CD14-positive monocyte (primary cell): ENCODE results near the gene EPB41L2. TPM values are rescaled to one million over a fixed set of nuclear protein-coding genes. Genes with fewer than 3 reads are reported as not detected.

Experiments used
- DNase-seq, 3 donors: peaks; one replicate each; pipeline ENCODE4 v3.0.0-alpha.2; 2011 to 2022
- H2AFZ ChIP-seq: 2 replicates; pipeline ENCODE4 v1.6.0; 2012; ENCODE audit warnings: mild to moderate bottlenecking, low read depth, low read length, inconsistent platforms; ENCODE audit not compliant: insufficient read depth, poor library complexity, severe bottlenecking
- H3K27ac ChIP-seq, 2 donors: 1 replicate in 1 of 2; 2 replicates in 1 of 2; pipeline ENCODE4 v1.5.1; 2012 to 2013; ENCODE audit warnings: low read length in 2 of 2, control low read depth in 1 of 2, inconsistent platforms in 1 of 2, low read depth in 1 of 2, mild to moderate bottlenecking in 1 of 2
- H3K27me3 ChIP-seq, 2 donors: one replicate each; pipeline versions ENCODE4 v1.6.0 to v1.6.1; 2011 to 2013; ENCODE audit warnings: low read length in 2 of 2; ENCODE audit not compliant: control insufficient read depth in 2 of 2, insufficient read depth in 2 of 2
- H3K36me3 ChIP-seq, 2 donors: replicated peaks in 1 of 2; 1 replicate in 1 of 2; 2 replicates in 1 of 2; pipeline versions ENCODE4 v1.5.1 to v1.6.1; 2012 to 2013; ENCODE audit warnings: low read length in 2 of 2, control low read depth in 1 of 2, inconsistent platforms in 1 of 2, mild to moderate bottlenecking in 1 of 2; ENCODE audit not compliant: insufficient read depth in 2 of 2, control insufficient read depth in 1 of 2
- H3K4me1 ChIP-seq, 2 donors: 1 replicate in 1 of 2; 2 replicates in 1 of 2; pipeline versions ENCODE4 v1.5.1 to v1.6.1; 2012 to 2013; ENCODE audit warnings: low read length in 2 of 2, control low read depth in 1 of 2, inconsistent platforms in 1 of 2, mild to moderate bottlenecking in 1 of 2, moderate library complexity in 1 of 2; ENCODE audit not compliant: insufficient read depth in 2 of 2, control insufficient read depth in 1 of 2
- H3K4me2 ChIP-seq: replicated peaks from 2 replicates; pipeline ENCODE3; 2012; ENCODE audit warnings: low read length, moderate library complexity, mild to moderate bottlenecking; ENCODE audit not compliant: poor library complexity, severe bottlenecking; ENCODE audit errors: extremely low read depth
- H3K4me3 ChIP-seq, 3 experiments: fragments of 200-600 bp in 1 of 3; sonication (generic) in 1 of 3; replicated peaks in 1 of 3; 1 replicate in 2 of 3; 2 replicates in 1 of 3; pipeline ENCODE4 v1.5.1; 2011 to 2013; ENCODE audit warnings: low read length in 3 of 3, mild to moderate bottlenecking in 3 of 3, control low read depth in 2 of 3, low read depth in 2 of 3, inconsistent platforms in 1 of 3, moderate library complexity in 1 of 3
- H3K79me2 ChIP-seq: 2 replicates; pipeline ENCODE4 v1.6.0; 2012; ENCODE audit warnings: mild to moderate bottlenecking, control low read depth, inconsistent platforms, low read length, moderate library complexity; ENCODE audit not compliant: insufficient read depth
- H3K9ac ChIP-seq: 2 replicates; pipeline ENCODE4 v1.6.0; 2017; ENCODE audit warnings: low read length, mild to moderate bottlenecking; ENCODE audit not compliant: insufficient read depth, poor library complexity, severe bottlenecking
- H3K9me3 ChIP-seq, 2 donors: replicated peaks in 1 of 2; 1 replicate in 1 of 2; 2 replicates in 1 of 2; pipeline versions ENCODE4 v1.5.1 to v1.6.1; 2012 to 2013; ENCODE audit warnings: low read length in 2 of 2, control low read depth in 1 of 2; ENCODE audit not compliant: control insufficient read depth in 1 of 2, insufficient read depth in 1 of 2
- H4K20me1 ChIP-seq: 2 replicates; pipeline ENCODE4 v1.6.0; 2012; ENCODE audit warnings: mild to moderate bottlenecking, low read length, control low read depth, moderate library complexity; ENCODE audit not compliant: insufficient read depth
- H3K27ac Mint-ChIP-seq, 7 donors: one replicate each; pipeline ENCODE4 v1.8.0; 2020; ENCODE audit warnings: mild to moderate bottlenecking in 7 of 7, mixed read lengths in 7 of 7, moderate library complexity in 6 of 7, inconsistent platforms in 2 of 7
- H3K27me3 Mint-ChIP-seq, 3 donors: one replicate each; pipeline ENCODE4 v1.8.0; 2021 to 2022; ENCODE audit warnings: low read depth in 3 of 3, mild to moderate bottlenecking in 3 of 3, mixed read lengths in 3 of 3, moderate library complexity in 3 of 3, inconsistent platforms in 1 of 3
- H3K36me3 Mint-ChIP-seq, 2 donors: one replicate each; pipeline ENCODE4 v1.8.0; 2020; ENCODE audit warnings: mixed read lengths in 2 of 2, inconsistent platforms in 1 of 2, mild to moderate bottlenecking in 1 of 2
- H3K4me1 Mint-ChIP-seq: one replicate; pipeline ENCODE4 v1.8.0; 2020; ENCODE audit warnings: mild to moderate bottlenecking, mixed read lengths
- H3K4me3 Mint-ChIP-seq, 2 donors: one replicate each; pipeline ENCODE4 v1.8.0; 2020; ENCODE audit warnings: mild to moderate bottlenecking in 2 of 2, mixed read lengths in 2 of 2, moderate library complexity in 1 of 2
- H3K9me3 Mint-ChIP-seq, 7 donors: one replicate each; pipeline ENCODE4 v1.8.0; 2020 to 2022; ENCODE audit warnings: mixed read lengths in 7 of 7, mild to moderate bottlenecking in 6 of 7, moderate library complexity in 6 of 7, inconsistent platforms in 2 of 7
- WGBS: methylation state at CpG from one replicate; pipeline ENCODE4 v1.1.5; 2013; ENCODE audit warnings: missing lambda C conversion rate; ENCODE audit not compliant: insufficient coverage; 5-methylcytosine and 5-hydroxymethylcytosine counted together
- intact Hi-C, 2 donors: fragments of 100-400 bp; cut with micrococcal nuclease; formaldehyde crosslinking; loops; one replicate each; pipeline versions ENCODE4 v1.15.0 to v1.15.1; 2023
- polyA plus RNA-seq, 3 donors: library from polyadenylated mRNA; depleted of rRNA in 1 of 3; unstranded in 2 of 3; stranded (reverse) in 1 of 3; fragments of 300-500 nt in 2 of 3; fragments of >200 nt in 1 of 3; fragmentation: Illumina TruSeq in 2 of 3; gene quantifications; 1 replicate in 2 of 3; 2 replicates in 1 of 3; pipeline ENCODE4 v1.2.3, GENCODE V29; 2012 to 2021
- TF ChIP-seq, protein P1 (sequence below): fragments of 200-600 bp; IDR thresholded peaks from one replicate; pipeline ENCODE4 v1.8.0; 2022; ENCODE audit warnings: antibody characterized with exemption, mild to moderate bottlenecking

The EPB41L2 gene
- polyA plus RNA-seq, 3 donors: 3.4 to 7.2 (median 4.6) TPM

DNA sequence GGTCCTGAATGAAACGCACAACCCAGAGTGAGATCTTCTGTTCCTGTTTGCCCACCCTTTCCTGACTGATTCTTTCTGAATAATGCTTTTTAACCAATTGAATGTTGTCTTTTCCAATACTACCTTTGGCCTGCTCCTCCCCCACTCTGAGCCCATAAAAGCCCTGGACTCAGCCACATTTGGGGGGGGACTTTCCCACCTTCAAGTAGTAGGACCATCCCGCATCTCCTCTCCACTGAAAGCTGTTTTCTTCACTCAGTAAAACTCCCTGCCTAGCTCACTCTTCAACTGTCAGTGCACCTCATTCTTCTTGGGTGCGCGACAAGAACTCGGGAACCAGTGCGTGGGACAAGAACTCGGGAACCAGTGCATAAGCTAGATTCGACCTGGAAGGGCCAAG lies 77.9 kb downstream of the EPB41L2 start:
- H3K4me1 ChIP-seq: peaks cover 4 to 10% of the 10 kb centered on the region in 2 donors
- peaks cover 7% of the 10 kb centered on the region for H3K4me1 Mint-ChIP-seq
- peaks cover 0 to 4% (median 0%) of the 10 kb centered on the region in 3 donors for H3K27me3 Mint-ChIP-seq
- TF ChIP-seq, protein P1, sequence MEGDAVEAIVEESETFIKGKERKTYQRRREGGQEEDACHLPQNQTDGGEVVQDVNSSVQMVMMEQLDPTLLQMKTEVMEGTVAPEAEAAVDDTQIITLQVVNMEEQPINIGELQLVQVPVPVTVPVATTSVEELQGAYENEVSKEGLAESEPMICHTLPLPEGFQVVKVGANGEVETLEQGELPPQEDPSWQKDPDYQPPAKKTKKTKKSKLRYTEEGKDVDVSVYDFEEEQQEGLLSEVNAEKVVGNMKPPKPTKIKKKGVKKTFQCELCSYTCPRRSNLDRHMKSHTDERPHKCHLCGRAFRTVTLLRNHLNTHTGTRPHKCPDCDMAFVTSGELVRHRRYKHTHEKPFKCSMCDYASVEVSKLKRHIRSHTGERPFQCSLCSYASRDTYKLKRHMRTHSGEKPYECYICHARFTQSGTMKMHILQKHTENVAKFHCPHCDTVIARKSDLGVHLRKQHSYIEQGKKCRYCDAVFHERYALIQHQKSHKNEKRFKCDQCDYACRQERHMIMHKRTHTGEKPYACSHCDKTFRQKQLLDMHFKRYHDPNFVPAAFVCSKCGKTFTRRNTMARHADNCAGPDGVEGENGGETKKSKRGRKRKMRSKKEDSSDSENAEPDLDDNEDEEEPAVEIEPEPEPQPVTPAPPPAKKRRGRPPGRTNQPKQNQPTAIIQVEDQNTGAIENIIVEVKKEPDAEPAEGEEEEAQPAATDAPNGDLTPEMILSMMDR: no peak
- intact Hi-C loops: no loop called here
- peak overlapping the region in 1 of 7 donors; percentile 57 for H3K27ac Mint-ChIP-seq
- WGBS: 95% methylated on average over 8 of the region's 8 CpGs
- no peak overlapping the region for H3K4me2 ChIP-seq
- H3K27me3 ChIP-seq: no peaks in the 10 kb centered on the region
- DNase-seq: no peak
- H3K27ac ChIP-seq: no peak overlapping the region
- H3K4me3 ChIP-seq: no peak overlapping the region
- peaks cover 16 to 23% (median 21%) of the 10 kb centered on the region in 7 donors for H3K9me3 Mint-ChIP-seq
- H3K9me3 ChIP-seq: peaks cover 8 to 16% of the 10 kb centered on the region in 2 donors
- H3K9ac ChIP-seq: no peak overlapping the region
- H4K20me1 ChIP-seq: no peaks in the 10 kb centered on the region
- no peaks in the 10 kb centered on the region for H3K36me3 ChIP-seq
- peaks cover 0 to 1% of the 10 kb centered on the region in 2 donors for H3K36me3 Mint-ChIP-seq
- H3K79me2 ChIP-seq: no peaks in the 10 kb centered on the region
- no peak overlapping the region for H2AFZ ChIP-seq
- no peak overlapping the region for H3K4me3 Mint-ChIP-seq

DNA sequence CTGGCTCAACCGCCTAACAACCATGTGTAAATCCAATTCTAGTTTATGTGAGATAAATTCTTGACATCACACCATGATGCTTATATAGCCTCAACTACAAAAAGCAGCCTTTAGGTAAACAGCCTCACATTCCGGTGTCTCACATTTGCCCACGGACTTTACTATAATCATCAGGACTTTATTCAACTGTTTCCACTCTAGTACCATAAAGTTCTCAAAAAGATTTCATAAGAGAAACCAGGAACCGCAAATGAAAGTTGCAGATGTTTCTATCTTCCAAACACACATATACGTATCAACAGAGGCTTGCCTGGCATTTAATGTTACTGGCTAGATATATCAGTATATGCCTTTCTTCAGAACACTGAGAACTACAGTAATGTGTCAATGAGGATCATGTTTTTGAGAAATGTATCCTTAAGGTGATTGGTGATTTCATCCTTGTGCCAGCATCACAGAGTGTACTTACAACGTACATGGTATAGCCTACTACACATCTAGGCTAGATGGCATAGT lies 80.0 kb downstream of the EPB41L2 start:
- no peaks in the 10 kb centered on the region for H3K27me3 ChIP-seq
- H3K4me3 ChIP-seq: no peak overlapping the region
- peaks cover 4 to 13% of the 10 kb centered on the region in 2 donors for H3K4me1 ChIP-seq
- Mint-ChIP-seq H3K4me3 (no peak overlapping the region), H3K27ac (no peak overlapping the region), H3K36me3 (peaks cover 0 to 1% of the 10 kb centered on the region in 2 donors), H3K4me1 (peaks cover 12% of the 10 kb centered on the region), H3K27me3 (peaks cover 0 to 4% (median 0%) of the 10 kb centered on the region in 3 donors), H3K9me3 (peaks cover 14 to 23% (median 21%) of the 10 kb centered on the region in 7 donors)
- no peaks in the 10 kb centered on the region for H3K79me2 ChIP-seq
- intact Hi-C loops: no loop called here
- TF ChIP-seq, protein P1: no peak
- no peak overlapping the region for H3K4me2 ChIP-seq
- no peaks in the 10 kb centered on the region for H3K36me3 ChIP-seq
- WGBS: no CpG with 5 or more reads among the region's 6 CpGs
- H3K9me3 ChIP-seq: peaks cover 8 to 16% of the 10 kb centered on the region in 2 donors
- H3K27ac ChIP-seq: no peak overlapping the region
- no peak overlapping the region for H3K9ac ChIP-seq
- no peak for DNase-seq
- no peak overlapping the region for H2AFZ ChIP-seq
- no peaks in the 10 kb centered on the region for H4K20me1 ChIP-seq
